ENCODE data around the gene DDX5. TPM values are rescaled to one million over a fixed set of nuclear protein-coding genes. Genes with fewer than 3 reads are reported as not detected.

The DDX5 gene
- total and polyA plus RNA-seq, 2 of the 13 experiments (the other 11 are each of a cell fraction or from before 2014, with no cell fraction given), result 503 to 684 TPM

DNA sequence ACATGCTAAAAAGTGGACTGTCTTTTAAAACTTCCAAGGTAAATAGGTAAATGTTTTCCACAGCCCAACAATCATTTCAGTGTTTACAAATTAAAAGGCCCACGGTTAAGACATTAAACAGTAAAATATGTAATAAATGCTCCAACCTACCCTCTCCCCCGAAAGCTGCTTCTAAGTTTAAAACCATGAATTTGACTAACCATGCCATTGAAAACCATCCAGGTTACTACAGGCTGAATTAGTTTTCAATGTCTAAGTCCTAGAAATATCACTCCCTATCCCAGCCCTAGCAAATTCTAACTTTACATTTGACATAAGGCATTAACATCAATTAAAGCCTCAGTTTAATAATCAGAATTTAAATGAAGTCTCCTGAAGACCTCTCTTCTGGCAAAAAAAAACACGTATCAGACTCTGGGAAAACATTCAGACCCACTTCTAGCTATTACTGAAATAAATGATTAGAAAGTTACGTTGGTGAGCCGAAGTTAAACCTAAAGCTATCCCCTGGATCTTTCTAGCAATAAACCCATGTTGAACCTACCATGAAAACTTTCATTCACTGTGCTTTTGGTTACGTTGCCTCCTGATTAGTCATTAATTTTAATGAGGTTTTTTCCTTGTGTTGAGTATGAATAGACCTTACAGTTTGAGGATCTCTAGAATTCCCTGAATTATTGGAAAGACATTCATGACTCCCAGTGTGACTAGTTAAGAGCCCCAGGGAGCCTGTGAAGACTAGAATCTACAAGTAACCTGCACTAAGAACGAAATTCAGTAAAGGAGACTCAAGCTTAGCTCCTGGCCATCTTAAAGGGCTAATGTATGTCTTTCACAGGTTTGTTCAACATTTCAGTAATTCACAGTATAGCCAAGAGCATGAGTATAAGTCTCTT lies 7.5 kb downstream of the DDX5 start (continued):
- TF ChIP-seq KDM1A (CRISPR knock-in tag; IDR thresholded peaks at IDR 0.05) (no peak), SP140L (CRISPR knock-in tag; IDR thresholded peaks at IDR 0.05; ENCODE audit: borderline replicate concordance) (no peak), RBFOX2 (IDR thresholded peaks at IDR 0.05; ENCODE audit: low read depth, low read length) (peak; percentile 78), POLR2A (IDR thresholded peaks at IDR 0.05; ENCODE audit: insufficient read depth in 1 of 2, low read depth in 2 of 2, low read length in 2 of 2) (peak in 1 of 2 experiments; percentile 81; a peak in 2 of 4 replicates), ZNF331 (CRISPR knock-in tag; IDR thresholded peaks at IDR 0.05) (no peak), POLR2AphosphoS5 (IDR thresholded peaks at IDR 0.05; ENCODE audit: low read depth, low read length) (peak; percentile 27)
- TF ChIP-seq, protein P1, sequence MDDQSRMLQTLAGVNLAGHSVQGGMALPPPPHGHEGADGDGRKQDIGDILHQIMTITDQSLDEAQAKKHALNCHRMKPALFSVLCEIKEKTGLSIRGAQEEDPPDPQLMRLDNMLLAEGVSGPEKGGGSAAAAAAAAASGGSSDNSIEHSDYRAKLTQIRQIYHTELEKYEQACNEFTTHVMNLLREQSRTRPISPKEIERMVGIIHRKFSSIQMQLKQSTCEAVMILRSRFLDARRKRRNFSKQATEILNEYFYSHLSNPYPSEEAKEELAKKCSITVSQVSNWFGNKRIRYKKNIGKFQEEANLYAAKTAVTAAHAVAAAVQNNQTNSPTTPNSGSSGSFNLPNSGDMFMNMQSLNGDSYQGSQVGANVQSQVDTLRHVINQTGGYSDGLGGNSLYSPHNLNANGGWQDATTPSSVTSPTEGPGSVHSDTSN (CRISPR knock-in tag; IDR thresholded peaks at IDR 0.05; ENCODE audit: borderline replicate concordance), result no peak
- TF ChIP-seq, protein P2, sequence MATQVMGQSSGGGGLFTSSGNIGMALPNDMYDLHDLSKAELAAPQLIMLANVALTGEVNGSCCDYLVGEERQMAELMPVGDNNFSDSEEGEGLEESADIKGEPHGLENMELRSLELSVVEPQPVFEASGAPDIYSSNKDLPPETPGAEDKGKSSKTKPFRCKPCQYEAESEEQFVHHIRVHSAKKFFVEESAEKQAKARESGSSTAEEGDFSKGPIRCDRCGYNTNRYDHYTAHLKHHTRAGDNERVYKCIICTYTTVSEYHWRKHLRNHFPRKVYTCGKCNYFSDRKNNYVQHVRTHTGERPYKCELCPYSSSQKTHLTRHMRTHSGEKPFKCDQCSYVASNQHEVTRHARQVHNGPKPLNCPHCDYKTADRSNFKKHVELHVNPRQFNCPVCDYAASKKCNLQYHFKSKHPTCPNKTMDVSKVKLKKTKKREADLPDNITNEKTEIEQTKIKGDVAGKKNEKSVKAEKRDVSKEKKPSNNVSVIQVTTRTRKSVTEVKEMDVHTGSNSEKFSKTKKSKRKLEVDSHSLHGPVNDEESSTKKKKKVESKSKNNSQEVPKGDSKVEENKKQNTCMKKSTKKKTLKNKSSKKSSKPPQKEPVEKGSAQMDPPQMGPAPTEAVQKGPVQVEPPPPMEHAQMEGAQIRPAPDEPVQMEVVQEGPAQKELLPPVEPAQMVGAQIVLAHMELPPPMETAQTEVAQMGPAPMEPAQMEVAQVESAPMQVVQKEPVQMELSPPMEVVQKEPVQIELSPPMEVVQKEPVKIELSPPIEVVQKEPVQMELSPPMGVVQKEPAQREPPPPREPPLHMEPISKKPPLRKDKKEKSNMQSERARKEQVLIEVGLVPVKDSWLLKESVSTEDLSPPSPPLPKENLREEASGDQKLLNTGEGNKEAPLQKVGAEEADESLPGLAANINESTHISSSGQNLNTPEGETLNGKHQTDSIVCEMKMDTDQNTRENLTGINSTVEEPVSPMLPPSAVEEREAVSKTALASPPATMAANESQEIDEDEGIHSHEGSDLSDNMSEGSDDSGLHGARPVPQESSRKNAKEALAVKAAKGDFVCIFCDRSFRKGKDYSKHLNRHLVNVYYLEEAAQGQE (IDR thresholded peaks at IDR 0.05; ENCODE audit: borderline replicate concordance in 1 of 2, low read depth in 1 of 2, low read length in 2 of 2), result no peak

All from HepG2 (cell line).